GM15510 (cell line): Measurements from ENCODE around the gene FBXL17.

ENCODE experiments used
- POLR2A ChIP-seq: IDR thresholded peaks from 3 replicates; pipeline ENCODE4 v1.6.1; 2011; ENCODE audit warnings: borderline replicate concordance; ENCODE audit not compliant: insufficient read length; ENCODE audit errors: extremely low read depth

The FBXL17 gene

GRCh38 chr5:108381350-108381953 is 446 bp downstream of the FBXL17 start:
- no peak for TF ChIP-seq POLR2A

- peak; percentile 34 for TF ChIP-seq POLR2A
Measured at GRCh38 chr5:108380531-108381349, 1.2 kb downstream of the FBXL17 start.

DNA sequence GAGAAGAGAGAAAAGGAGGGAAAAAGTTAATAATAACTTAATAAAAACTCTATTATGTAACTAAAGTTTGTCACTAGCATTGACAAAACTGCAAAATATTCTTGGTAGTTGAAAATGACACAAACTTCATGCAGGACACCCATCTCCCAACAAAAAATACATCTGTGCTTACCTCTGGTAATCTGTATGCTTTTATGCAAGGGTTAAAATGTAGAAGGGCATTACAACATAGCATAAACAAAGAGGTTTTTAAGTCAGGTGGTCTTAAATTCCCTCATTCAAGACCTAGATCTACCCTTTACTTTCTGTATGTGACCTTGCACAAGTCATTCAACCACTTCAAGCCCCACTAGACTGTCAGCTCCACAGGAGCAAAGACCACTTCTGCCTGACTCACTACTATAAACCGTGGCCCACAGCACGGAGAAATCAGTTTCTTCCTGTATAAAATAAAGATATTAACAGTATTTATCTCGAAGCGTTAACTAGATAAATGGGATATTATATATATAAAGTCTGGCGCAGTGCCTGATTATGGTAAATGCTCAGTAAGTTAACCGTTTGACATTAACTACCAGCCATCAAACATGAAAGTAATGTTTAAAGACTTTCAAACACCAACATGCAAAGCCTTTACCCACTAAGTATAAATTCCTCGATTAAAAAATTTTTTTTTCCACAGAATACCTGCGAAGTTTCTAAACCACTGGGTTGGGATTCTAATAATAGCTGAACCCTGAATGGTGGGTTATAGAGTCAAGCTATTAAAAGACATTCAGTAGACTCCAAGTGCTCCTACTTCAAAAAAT is 2.0 kb downstream of the FBXL17 start:
- no peak for TF ChIP-seq POLR2A

GRCh38 chr5:108375768-108376167 is 6.1 kb downstream of the FBXL17 start:
- TF ChIP-seq POLR2A, result no peak

GRCh38 chr5:108373426-108373825 is 8.5 kb downstream of the FBXL17 start:
- TF ChIP-seq POLR2A, result no peak

- no peak for TF ChIP-seq POLR2A
Measured at GRCh38 chr5:108372369-108372768, 9.5 kb downstream of the FBXL17 start.

- TF ChIP-seq POLR2A, result no peak
Measured at GRCh38 chr5:108371263-108371662, 10.6 kb downstream of the FBXL17 start.

DNA sequence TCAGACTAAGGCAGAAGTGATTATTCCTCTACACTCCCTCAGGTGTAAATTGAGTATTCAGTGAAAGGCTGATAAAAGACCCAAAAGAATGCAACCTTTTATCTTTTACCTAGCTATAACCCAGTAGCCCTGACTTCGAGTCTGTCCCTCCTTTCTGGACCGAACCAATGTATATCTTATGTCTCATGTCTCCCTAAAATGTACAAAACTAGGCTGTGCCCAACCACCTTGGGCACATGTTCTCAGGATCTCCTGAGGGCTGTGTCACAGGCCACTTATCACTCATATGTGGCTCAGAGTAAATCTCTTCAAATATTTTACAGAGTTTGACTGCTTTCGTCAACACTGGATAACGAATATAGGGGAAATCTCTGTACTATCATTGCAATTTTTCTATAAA is 12.7 kb downstream of the FBXL17 start:
- TF ChIP-seq POLR2A, result no peak

GRCh38 chr5:108367679-108368334 is 14.1 kb downstream of the FBXL17 start:
- TF ChIP-seq POLR2A, result no peak

GRCh38 chr5:108366500-108366899 is 15.4 kb downstream of the FBXL17 start:
- TF ChIP-seq POLR2A, result no peak

- TF ChIP-seq POLR2A, result no peak
Measured at GRCh38 chr5:108361771-108362170, 20.1 kb downstream of the FBXL17 start.

GRCh38 chr5:108361239-108361638 is 20.7 kb downstream of the FBXL17 start:
- TF ChIP-seq POLR2A, result no peak

GRCh38 chr5:108360280-108360679 is 21.6 kb downstream of the FBXL17 start:
- no peak for TF ChIP-seq POLR2A

DNA sequence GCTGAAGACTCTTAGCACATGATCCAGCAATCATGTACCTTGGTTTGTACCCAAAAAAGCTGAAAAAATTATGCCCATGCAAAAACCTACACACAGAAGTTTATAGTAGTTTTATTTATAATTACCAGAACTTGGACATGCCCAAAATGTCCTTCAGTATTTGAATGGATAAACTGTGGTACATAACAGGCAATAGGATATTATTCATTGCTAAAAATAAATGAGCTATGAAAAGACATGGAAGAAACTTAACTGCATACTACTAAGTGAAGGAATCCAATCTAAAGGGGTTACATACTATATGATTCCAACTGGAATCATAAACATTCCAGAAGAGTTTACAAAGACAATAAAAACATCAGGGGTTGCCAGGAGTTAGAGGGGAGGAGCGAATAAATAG is 25.6 kb downstream of the FBXL17 start:
- no peak for TF ChIP-seq POLR2A

DNA sequence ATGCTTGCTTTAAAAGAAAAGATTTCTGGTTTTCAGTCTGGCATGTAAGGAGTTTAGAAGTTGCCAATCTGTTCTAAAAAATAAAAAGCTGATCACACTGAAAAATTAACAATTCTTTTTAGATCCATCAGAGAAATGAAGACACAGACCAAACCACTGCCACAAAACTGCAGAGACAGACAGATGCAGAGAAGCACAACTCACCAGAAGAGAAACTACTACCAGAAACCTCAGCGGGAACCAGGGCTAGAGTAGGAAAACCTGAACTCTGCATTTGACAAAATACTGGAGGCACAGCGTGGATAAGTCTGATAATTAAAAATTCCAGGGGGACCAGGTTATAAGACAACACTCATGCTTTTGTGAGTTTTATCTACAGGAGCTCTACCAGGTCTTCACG is 28.8 kb downstream of the FBXL17 start:
- no peak for TF ChIP-seq POLR2A
